GM19463 (cell line): ENCODE data around the gene FOXO6.

Experiments
- ATAC-seq: cut with Tn5 transposase; IDR thresholded peaks from one replicate; pipeline ENCODE4 v1.9.1; 2021; ENCODE audit warnings: mild to moderate bottlenecking, moderate library complexity; ENCODE audit not compliant: unreplicated experiment

FOXO6 gene

GRCh38 chr1:41382480-41383090, 21.4 kb downstream of the FOXO6 start:
- no peak for ATAC-seq

- ATAC-seq = no peak
Measured at GRCh38 chr1:41383094-41383852, 22.0 kb downstream of the FOXO6 start.

GRCh38 chr1:41384579-41384978, 23.3 kb downstream of the FOXO6 start:
- ATAC-seq = no peak

GRCh38 chr1:41385398-41386195, 24.4 kb downstream of the FOXO6 start:
- ATAC-seq = no peak

GRCh38 chr1:41386196-41386663, 25.0 kb downstream of the FOXO6 start:
- no peak for ATAC-seq

GRCh38 chr1:41387667-41388091, 26.4 kb downstream of the FOXO6 start:
- ATAC-seq = no peak

- ATAC-seq = no peak
Measured at GRCh38 chr1:41388510-41388909, 27.3 kb downstream of the FOXO6 start.

GRCh38 chr1:41389009-41389408, 27.8 kb downstream of the FOXO6 start:
- ATAC-seq = no peak

- ATAC-seq = no peak
Measured at GRCh38 chr1:41390166-41390565, 28.9 kb downstream of the FOXO6 start.

GRCh38 chr1:41390573-41390972, 29.3 kb downstream of the FOXO6 start:
- no peak for ATAC-seq

- no peak for ATAC-seq
Measured at GRCh38 chr1:41391834-41392527, 30.7 kb downstream of the FOXO6 start.

- ATAC-seq = no peak
Measured at GRCh38 chr1:41392528-41392924, 31.3 kb downstream of the FOXO6 start.

- no peak for ATAC-seq
Measured at GRCh38 chr1:41393716-41394368, 32.6 kb downstream of the FOXO6 start.

- ATAC-seq = no peak
Measured at GRCh38 chr1:41394369-41394744, 33.1 kb downstream of the FOXO6 start.

- ATAC-seq = no peak
Measured at GRCh38 chr1:41394959-41395956, 34.0 kb downstream of the FOXO6 start.

- no peak for ATAC-seq
Measured at GRCh38 chr1:41396084-41396483, 34.9 kb downstream of the FOXO6 start.

- ATAC-seq = no peak
Measured at GRCh38 chr1:41397020-41397419, 35.8 kb downstream of the FOXO6 start.

- ATAC-seq = no peak
Measured at GRCh38 chr1:41397753-41398330, 36.6 kb downstream of the FOXO6 start.
